GM18873 (cell line): ENCODE measurements around the gene IFI27.

Experiments used
- ATAC-seq: cut with Tn5 transposase; IDR thresholded peaks from one replicate; pipeline ENCODE4 v1.9.1; 2021; ENCODE audit warnings: mild to moderate bottlenecking, moderate library complexity, moderate number of reproducible peaks; ENCODE audit not compliant: unreplicated experiment, low FRiP score

IFI27 gene

DNA sequence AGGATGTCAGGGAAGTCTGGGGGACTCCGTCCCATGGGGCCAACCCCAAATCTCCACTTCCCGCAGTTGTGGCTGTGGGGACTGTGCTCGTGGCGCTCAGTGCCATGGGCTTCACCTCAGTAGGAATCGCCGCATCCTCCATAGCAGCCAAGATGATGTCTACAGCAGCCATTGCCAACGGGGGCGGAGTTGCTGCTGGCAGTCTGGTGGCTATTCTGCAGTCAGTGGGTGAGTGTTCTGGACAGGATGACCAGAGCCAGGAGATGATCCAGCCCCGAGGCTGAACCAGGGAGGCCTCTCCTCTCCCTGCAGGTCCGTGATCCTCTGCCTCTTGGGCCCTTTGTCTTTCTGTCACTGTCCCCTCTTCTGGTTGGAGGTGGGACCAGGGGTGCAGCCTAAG, 8.8 kb upstream of the IFI27 start:
- no peak for ATAC-seq

DNA sequence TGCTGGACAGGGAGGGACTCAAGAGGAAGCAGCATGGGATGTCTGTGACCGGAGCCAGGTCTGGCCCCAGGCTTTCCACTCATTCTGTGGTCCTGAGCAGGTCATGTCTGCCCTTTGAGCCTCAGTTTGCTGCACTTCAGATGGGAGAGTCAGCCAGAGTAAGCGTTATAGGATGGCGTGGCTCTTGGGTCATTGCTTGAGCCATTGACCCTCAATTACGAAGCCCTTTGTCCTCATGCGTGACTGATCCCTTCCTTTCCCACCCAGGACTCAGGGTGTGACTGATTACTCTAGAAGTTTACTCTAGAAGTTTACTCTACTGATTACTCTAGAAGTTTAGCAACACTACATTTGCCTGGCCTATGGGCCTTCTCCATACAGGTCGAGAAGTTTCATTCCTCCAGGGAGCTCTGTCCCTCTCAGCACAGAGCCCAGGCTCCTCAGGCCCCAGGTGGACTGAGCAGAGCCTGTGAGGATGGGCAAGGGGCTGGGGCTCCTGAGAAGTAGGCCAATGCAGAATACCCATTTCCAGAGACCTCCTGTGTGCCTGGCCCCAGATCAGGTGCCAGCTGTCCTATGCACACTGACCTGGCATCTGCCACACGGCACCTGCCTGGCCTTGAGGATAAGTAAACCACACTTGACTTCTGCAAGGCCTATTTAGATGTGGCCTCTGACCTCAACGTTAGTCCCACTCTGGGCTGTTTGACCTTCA, 7.6 kb upstream of the IFI27 start:
- ATAC-seq: no peak

DNA sequence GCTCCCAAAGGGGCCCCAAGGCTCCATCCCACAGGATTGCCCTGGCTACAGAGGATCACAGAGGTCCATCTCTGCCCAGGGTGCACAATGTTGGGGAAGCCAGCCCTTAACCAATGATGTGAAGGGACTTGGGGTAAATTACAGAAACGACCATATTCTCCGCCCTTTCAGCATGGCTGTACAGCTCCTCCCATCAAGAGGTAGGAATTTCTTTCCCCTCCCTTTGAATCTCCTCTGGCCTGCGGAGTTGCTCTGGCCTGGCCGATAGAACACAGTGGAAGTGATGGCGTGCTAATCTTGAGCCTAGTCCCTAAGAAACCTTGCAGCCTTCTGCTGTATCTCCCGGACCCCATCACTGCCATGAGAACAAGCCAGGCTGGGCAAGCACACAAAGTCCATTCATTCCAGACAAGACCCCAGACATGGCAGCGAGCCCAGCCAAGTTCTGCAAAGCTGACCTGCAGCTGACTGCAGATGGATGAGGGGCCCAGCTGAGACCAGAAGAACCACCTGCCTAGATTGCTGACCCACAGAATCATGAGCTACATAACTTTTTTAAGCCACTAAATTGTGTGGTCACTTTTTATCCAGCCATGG, 6.9 kb upstream of the IFI27 start:
- no peak for ATAC-seq

DNA sequence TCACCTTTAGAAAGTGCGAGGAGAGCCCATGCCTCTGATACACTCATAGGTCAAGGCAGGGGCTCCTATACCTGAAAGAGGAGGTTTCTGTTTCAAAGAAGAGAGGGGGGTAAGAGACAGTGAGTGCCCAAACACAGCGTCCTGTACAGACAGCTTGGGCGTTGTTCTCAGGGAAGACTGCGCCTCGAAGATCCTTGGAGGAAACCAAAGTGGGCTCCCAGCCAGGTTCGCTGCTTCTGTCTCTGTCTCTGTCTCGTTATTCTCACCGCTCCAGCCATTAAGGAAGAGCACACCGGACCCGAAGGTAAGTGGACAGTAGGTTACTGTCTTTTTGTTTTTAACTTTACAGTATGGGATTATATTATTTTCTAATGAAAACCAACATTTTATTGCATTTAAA, 5.8 kb upstream of the IFI27 start:
- ATAC-seq: no peak

DNA sequence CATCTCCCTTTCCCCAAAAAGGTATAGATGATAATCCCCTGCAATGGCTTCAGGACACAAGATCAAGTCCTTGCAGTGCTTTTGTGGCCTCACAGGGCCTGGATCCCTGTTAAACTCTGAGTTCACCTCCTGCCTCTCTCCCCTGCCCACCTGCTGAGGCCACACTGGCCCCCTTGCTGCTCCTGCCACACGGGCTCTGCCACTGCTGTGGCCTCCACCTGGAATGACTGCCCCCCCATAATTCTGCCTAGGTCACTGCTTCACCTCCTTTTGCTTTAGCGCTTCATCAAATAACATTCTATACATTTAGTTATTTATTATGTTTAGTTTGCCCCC, 653 bp upstream of the IFI27 start:
- ATAC-seq: no peak

DNA sequence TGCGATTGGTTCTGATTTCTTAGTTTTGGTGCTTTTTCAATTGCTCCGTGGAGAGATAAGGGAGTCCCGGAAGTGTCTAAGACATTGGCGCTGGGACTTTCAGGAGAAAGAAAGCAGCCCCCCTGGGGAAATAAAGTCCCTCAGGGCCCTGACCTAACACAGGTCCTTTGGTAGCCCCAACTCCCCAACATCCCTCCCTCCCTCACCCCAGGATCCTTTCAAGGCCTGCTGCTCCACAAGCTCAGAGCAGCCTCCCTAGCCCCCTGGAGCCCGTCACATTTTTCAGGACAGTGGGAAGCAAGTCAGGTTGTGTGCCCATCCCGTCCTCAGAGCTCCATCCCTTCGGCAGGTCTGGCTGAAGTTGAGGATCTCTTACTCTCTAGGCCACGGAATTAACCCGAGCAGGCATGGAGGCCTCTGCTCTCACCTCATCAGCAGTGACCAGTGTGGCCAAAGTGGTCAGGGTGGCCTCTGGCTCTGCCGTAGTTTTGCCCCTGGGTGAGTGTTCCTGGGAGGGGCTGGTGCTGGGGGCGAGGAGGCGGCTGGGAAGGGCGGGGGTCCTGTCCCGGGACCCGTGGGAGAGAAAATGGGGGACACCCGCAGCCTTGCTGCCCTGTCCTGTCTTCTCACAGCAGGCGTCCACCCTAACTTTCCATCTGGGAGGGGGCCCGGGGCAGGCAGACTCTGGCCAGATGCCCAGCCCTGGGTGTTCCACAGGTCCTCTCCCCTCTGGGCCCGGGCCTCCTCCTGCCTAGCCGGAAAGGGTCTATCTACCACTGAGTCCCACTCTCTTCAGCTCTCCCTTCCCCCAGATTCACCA, 950 bp downstream of the IFI27 start:
- no peak for ATAC-seq

DNA sequence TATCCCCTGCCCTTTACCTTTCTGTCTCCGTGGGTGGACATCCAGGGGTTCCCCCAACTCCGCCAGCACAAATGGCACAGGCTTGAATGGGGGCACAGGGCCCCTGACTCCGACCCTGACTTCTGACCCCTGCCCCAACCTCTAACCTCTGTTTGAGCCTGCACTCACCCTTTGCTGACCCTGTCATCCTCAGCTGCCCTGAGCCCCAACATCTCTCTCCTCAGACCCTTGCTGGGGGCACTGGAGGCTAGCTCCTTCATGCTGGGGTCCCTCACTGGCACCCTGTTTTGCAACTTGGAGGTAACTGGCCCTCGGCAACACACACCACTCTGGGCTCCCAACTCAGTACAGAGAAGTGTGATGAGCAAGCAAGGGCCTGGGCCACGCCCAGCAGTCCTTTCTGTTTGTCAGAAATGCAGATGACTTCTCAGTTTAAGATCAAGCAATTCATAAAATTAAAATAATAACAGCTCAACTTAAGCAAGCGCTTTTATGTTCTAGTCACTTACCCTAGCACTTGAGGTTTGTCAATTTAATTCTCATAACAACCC, 2.1 kb downstream of the IFI27 start:
- no peak for ATAC-seq

DNA sequence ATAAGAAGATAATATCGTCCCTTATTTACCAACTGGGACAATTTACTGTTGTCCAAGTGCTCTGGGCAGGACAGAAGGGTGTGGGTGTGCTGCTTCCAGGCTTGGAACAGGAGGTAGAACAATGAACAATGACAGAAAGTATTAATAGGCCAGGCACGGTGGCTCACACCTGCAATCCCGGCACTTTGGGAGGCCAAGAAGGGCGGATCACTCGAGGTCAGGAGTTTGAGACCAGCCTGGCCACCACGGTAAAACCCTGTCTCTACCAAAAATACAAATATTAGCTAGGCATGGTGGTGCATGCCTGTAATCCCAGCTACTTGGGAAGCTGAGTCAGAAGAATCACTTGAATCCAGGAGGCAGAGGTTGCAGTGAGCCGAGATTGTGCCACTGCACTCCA, 2.5 kb downstream of the IFI27 start:
- no peak for ATAC-seq

DNA sequence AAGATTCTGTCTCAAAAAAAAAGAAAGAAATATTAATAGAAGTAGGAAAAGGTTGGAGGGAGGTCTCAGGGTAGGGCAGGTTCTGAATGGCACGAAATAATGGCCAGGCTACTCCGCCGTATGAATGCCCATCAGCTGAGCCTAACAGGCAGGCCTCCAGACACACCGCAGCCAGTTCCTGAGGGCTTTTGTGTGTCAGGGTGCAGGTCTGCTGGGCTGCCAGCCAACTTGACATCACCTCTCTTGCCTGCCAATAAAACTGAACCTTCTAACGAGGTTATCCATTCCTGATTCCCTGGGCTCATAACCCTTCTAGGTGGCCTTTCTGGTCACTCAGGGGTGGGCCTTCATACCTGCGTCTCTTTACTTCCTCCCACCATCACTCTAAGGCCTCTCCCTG, 3.0 kb downstream of the IFI27 start:
- ATAC-seq: no peak

DNA sequence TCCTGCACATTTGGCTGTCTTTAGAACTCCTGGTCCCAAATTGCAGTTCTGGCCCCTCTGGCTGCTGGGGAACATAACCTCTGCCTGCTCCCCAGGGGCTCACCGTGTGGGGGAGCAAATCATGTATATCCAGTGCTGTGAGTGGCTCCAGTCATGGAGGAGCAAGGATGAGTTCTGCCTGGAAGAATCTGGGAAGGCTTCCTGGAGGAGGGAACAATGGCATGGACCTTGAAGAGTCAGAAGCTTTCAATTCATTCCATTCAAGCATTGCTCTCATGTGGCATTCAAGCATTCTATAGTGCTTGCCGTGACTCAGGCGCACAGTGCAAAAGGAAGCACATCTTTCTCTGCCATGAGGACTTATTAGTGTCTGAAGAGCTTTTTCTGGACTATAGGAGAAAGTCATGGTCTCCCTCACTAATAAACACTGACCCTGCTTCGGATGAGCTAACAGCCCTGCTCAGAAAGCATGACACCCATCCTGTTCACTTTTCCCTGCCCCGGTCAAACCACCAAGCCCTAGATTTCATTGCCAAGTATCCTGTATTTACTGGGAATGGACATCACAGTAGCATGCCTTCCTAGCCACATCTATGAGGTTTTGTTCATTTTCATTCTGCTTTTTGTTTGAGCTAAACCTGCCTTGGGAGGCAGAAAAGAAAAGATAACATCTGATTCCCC, 3.5 kb downstream of the IFI27 start:
- ATAC-seq: no peak

DNA sequence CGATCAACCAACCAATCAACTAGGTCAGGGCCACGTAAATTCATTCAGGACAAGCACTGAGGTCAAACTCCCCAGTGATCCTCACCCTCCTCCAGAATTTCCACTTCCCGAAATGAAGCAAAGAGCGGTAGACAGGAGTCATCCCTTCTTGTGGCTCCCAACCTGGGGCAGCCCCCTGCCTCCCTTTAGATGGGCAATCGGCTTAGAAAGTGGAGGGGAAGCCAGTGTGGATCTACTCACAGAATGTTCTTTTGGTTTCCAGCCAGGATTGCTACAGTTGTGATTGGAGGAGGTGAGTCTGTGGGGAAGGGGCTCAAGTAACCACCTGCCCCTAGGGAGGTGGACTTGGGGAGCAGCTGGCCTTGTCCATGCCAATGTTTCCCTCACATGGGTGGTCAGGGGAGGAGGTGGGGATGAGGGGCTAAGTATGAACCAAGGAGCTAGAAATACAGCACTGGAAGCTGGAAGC, 4.1 kb downstream of the IFI27 start:
- no peak for ATAC-seq

DNA sequence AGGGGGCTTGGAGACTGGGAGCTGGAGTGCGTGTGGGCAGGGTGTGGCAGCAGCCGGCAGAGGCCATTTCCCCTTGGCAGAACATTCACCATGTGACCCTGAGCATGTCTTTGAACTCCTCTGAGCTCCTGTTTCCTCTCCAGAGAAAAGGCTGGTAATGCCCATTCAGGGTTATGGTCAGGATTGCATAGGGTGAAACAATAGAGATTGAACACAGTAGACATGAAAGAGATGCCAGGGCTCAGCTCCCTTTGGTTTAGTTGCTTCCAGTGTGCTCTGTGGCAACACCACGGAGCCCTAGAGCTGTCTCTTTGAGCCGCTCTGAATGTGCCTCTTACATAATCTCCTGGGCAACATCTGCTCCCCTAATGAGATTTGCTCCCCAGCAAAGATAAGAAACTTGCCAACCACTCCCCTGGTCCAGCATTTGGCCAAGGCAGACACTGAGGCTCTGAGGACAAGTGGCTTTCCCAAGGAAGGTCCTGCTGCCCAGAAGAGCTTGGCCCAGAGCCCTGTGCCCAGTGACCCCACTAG, 4.6 kb downstream of the IFI27 start:
- ATAC-seq: no peak

DNA sequence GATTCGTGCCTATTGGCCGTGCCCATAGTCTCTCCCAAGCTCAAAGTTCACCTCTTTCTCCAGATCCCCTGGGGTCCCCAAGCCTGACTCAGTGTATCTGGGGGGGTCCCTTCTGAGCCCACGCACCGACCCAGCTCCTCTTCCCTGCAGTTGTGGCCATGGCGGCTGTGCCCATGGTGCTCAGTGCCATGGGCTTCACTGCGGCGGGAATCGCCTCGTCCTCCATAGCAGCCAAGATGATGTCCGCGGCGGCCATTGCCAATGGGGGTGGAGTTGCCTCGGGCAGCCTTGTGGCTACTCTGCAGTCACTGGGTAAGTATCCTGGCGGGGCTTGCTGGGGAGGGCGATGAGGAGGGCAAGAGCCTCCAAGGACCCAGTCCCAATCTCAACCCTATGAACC, 5.1 kb downstream of the IFI27 start:
- no peak for ATAC-seq

DNA sequence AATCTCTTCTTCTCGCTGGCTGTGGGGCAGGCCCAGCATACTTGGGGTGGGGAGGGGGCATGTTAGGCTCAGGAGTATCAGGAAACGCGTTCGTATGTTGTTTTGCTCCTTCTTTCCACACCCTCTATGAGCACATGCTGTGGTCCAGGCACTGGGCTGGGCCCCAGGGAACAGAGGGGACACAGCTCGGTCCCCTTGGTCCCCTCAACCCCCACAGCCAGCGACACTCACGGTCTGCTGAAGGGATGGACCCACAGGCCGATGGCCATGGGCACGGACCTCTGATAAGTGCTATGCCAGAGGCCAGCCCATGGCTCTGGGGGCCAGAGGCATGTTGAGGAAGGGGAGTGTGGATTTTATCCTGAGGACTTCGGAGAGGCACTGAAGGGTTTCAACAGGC, 6.2 kb downstream of the IFI27 start:
- no peak for ATAC-seq

DNA sequence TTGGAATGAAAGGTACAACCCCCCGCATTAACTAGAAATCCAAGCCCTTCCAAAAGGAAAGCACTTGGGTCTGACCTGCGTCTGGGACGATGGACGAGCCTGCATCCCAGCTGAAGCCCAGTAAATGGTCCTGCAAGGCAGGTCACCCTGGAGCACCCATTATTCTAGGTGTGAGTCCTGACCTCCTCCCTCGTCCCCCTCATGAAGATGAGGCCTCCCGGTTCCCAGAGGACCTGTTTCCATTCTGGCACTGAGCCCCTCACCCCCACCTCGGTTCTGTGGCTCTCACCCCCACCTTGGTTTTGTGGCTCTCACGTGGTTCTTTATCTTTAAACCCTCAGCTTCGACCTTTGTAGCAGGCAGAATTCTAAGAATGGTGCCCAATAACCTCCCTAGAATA, 7.3 kb downstream of the IFI27 start:
- ATAC-seq: no peak

DNA sequence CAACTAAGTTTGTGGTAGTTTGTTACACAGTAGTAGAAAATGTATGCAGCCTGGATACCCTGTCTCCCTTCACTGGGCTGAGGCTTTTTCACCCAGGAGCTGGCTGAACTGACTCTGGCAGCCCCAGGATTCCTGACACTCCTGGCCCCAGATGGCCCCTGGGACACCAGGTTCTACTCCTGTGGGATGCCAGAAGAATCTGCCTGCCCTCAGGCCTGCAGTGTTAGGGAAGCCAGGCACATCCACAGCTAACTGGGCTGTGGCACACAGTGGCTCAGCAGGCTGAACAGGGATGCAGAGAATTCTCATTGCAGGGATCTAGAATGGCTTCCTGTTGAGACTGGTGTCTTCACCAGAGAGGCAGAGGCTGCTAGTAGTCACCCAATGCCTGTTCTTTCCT, 8.5 kb downstream of the IFI27 start:
- ATAC-seq: no peak

DNA sequence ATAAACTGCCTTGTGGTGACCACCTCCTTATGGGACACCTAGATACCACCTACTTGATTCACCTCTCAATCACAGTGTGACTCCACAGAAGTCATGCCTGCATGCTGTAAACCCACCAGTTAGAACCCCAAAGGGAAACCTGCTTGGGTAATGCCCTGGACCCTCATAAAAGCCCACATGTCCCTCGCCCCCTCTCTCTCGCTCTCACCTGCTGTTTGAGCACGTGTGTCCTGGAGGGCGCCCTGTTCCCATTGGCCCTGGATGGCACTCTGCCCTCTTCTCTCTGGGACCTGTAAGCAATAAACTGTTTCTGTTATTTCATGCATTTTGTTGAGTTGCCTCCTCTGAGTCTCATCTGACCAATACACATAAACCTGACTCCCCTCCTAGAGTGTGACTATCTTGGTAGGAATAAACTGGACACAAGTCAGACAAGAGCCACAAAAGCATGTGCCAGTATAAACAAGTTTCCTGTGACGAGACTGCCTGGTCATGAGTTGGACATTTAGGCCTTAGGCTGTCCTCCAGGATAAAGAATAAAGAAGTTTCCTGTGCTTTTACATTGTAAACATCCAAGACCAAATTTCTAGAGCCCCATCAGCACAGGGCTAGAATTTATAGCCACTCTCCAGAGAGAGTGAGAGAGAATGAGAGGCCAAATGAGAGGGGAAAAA, 10.3 kb downstream of the IFI27 start:
- ATAC-seq: no peak

DNA sequence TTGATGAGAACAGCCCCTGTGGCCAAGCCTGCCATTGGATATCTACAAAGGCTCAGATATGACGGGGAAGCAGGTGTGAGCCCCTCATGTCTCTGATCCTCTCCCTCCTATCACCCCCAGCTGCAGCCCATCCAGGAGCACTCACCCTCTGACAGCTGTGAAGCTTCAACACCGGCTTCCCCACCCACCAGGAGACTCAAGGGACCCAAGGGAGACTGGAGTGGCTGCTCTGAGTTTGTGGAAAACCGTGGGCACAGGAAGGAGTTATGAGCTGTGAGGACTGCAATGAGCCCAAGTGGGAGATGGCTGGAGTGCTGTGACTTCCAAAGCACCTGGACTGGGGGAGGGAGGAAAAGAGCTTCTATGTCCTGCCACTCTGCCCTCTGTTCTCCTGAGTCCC, 10.9 kb downstream of the IFI27 start:
- no peak for ATAC-seq

DNA sequence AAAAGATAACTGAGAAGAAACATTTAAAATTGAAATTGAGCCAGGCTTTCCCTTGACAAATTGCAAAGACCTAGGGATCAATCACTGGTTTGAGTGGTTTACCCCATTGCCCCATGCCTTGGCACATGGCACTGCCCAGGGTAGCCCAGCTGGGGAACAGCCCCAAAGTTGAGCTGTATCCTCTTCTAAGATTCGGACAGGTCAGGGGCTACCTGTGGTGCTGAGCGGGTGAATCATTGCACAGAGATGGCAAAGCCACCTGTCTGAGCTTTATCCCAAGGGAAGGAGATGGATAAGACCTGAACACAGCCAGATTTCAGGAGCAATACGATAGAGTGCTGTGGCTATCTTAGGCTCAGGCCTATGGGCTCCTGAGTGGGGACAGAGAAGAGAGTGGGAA, 11.9 kb downstream of the IFI27 start:
- no peak for ATAC-seq

DNA sequence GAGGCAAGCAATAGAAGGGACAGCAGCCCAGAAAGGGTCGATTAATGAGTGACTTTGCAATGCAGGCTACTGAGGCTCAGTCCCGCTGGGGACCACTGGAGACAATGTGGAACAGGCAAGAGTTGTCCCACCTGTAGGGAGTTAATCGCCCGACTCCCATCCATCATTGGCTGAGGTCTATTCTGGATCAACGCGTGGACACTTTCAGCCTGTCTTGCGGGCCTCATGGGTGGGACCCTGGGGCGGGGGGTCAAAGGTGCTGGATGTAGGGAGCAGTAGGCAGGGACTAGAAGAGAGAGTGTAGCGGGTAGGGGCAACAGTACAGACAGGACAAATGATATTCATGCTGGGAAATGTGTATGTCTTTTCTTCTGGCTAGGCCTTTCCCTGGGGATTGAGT, 12.8 kb downstream of the IFI27 start:
- ATAC-seq: no peak
